OCI-LY3 (cell line): Measurements from ENCODE around the gene RFK.

Experiments
- H2AFZ ChIP-seq: fragments of 200-600, 300-600 bp; shearing (Covaris generic); 2 replicates; pipeline ENCODE4 v1.6.0; 2014; ENCODE audit warnings: antibody characterized with exemption, low read depth, low read length
- H3K27ac ChIP-seq: fragments of 200-600, 300-600 bp; sonication (generic); 2 replicates; pipeline ENCODE4 v1.5.1; 2014; ENCODE audit warnings: mild to moderate bottlenecking, low read length, moderate library complexity, mixed read lengths
- H3K27me3 ChIP-seq: fragments of 200-600, 300-600 bp; sonication (generic); 2 replicates; pipeline ENCODE4 v1.6.1; 2014; ENCODE audit warnings: low read depth, low read length, mixed read lengths
- H3K36me3 ChIP-seq: fragments of 200-600, 300-600 bp; sonication (generic); replicated peaks from 2 replicates; pipeline ENCODE3; 2014; ENCODE audit warnings: low read depth, low read length, mixed read lengths
- H3K4me1 ChIP-seq: fragments of 300-600, 200-600 bp; sonication (generic); 2 replicates; pipeline ENCODE4 v1.6.1; 2014; ENCODE audit warnings: low read length, mixed read lengths
- H3K4me2 ChIP-seq: fragments of 200-600, 300-600 bp; sonication (generic); 2 replicates; pipeline ENCODE4 v1.6.1; 2014; ENCODE audit warnings: low read length, mixed read lengths
- H3K4me3 ChIP-seq: fragments of 300-600, 200-600 bp; sonication (generic); 2 replicates; pipeline ENCODE4 v1.5.1; 2014; ENCODE audit warnings: antibody characterized with exemption, mild to moderate bottlenecking, low read length, moderate library complexity
- H3K79me2 ChIP-seq: fragments of 300-600, 200-600 bp; shearing (Covaris generic); 2 replicates; pipeline ENCODE4 v1.6.1; 2014; ENCODE audit warnings: mild to moderate bottlenecking, low read length, mixed read lengths
- H3K9ac ChIP-seq: fragments of 300-600, 200-600 bp; shearing (Covaris generic); 2 replicates; pipeline ENCODE4 v1.6.0; 2014; ENCODE audit warnings: mild to moderate bottlenecking, low read length, moderate library complexity
- H3K9me3 ChIP-seq: fragments of 200-600, 300-600 bp; shearing (Covaris generic); 2 replicates; pipeline ENCODE4 v1.6.1; 2014; ENCODE audit warnings: low read length, mixed read lengths; ENCODE audit not compliant: insufficient read depth
- H4K20me1 ChIP-seq: fragments of 200-600, 300-600 bp; sonication (generic); 2 replicates; pipeline ENCODE4 v1.6.1; 2016; ENCODE audit warnings: low read length, mixed read lengths; ENCODE audit not compliant: insufficient read depth
- CTCF ChIP-seq: fragments of 200-600, 300-600 bp; sonication (generic); IDR thresholded peaks from 2 replicates; pipeline ENCODE4 v1.5.1; 2014; ENCODE audit warnings: antibody characterized with exemption, low read length, low read depth
- EZH2phosphoT487 ChIP-seq: fragments of 200-600 bp; shearing (Covaris generic); IDR thresholded peaks from 2 replicates; pipeline ENCODE4 v1.6.1; 2018; ENCODE audit warnings: antibody characterized with exemption, mixed run types, low read depth

Gene RFK

GRCh38 chr9:76405340-76405739 is 11.1 kb upstream of the RFK start:
- Histone ChIP-seq H4K20me1 (no peaks in the 10 kb centered on the region), H3K36me3 (no peaks in the 10 kb centered on the region), H3K4me1 (peaks cover 23% of the 10 kb centered on the region), H3K9ac (no peak overlapping the region), H3K4me2 (no peak overlapping the region), H3K27me3 (no peaks in the 10 kb centered on the region; the same call in 1 of the 2 replicates), H3K4me3 (no peak overlapping the region), H3K79me2 (no peaks in the 10 kb centered on the region), H2AFZ (no peak overlapping the region), H3K9me3 (no peaks in the 10 kb centered on the region), H3K27ac (no peak overlapping the region)
- TF ChIP-seq CTCF (no peak), EZH2phosphoT487 (no peak)

GRCh38 chr9:76404401-76404800 is 10.2 kb upstream of the RFK start:
- Histone ChIP-seq H3K27ac (no peak overlapping the region), H3K27me3 (no peaks in the 10 kb centered on the region; the same call in 1 of the 2 replicates), H3K4me2 (no peak overlapping the region), H3K36me3 (no peaks in the 10 kb centered on the region), H4K20me1 (no peaks in the 10 kb centered on the region), H3K4me3 (no peak overlapping the region), H2AFZ (no peak overlapping the region), H3K4me1 (peaks cover 30% of the 10 kb centered on the region), H3K9ac (no peak overlapping the region), H3K79me2 (no peaks in the 10 kb centered on the region), H3K9me3 (no peaks in the 10 kb centered on the region)
- TF ChIP-seq EZH2phosphoT487 (no peak), CTCF (no peak)

GRCh38 chr9:76403352-76403751 is 9.1 kb upstream of the RFK start:
- H2AFZ ChIP-seq: no peak overlapping the region
- H3K9ac ChIP-seq: no peak overlapping the region
- peak overlapping the region; percentile 24; the same call in 1 of the 2 replicates for H3K4me3 ChIP-seq

GRCh38 chr9:76401580-76402354 is 7.5 kb upstream of the RFK start:
- H3K4me2 ChIP-seq: no peak overlapping the region
- no peaks in the 10 kb centered on the region for H4K20me1 ChIP-seq
- no peaks in the 10 kb centered on the region for H3K79me2 ChIP-seq
- peaks cover 22% of the 10 kb centered on the region for H3K4me1 ChIP-seq
- no peak overlapping the region for H2AFZ ChIP-seq
- H3K27me3 ChIP-seq: no peaks in the 10 kb centered on the region
- no peak overlapping the region for H3K4me3 ChIP-seq
- H3K36me3 ChIP-seq: no peaks in the 10 kb centered on the region
- no peaks in the 10 kb centered on the region for H3K9me3 ChIP-seq
- TF ChIP-seq CTCF (no peak), EZH2phosphoT487 (no peak)
- H3K9ac ChIP-seq: no peak overlapping the region
- no peak overlapping the region for H3K27ac ChIP-seq

More at GRCh38 chr9:76403352-76403751, 9.1 kb upstream of the RFK start:
- no peak for TF ChIP-seq EZH2phosphoT487
- TF ChIP-seq CTCF: peak; percentile 58
- Histone ChIP-seq H3K79me2 (no peaks in the 10 kb centered on the region), H3K27me3 (no peaks in the 10 kb centered on the region; the same call in 1 of the 2 replicates), H3K4me2 (peak overlapping the region; percentile 58), H4K20me1 (no peaks in the 10 kb centered on the region), H3K27ac (no peak overlapping the region), H3K36me3 (no peaks in the 10 kb centered on the region), H3K9me3 (no peaks in the 10 kb centered on the region), H3K4me1 (peaks cover 24% of the 10 kb centered on the region)
